ENCODE data around the gene SLC6A2.

DNA sequence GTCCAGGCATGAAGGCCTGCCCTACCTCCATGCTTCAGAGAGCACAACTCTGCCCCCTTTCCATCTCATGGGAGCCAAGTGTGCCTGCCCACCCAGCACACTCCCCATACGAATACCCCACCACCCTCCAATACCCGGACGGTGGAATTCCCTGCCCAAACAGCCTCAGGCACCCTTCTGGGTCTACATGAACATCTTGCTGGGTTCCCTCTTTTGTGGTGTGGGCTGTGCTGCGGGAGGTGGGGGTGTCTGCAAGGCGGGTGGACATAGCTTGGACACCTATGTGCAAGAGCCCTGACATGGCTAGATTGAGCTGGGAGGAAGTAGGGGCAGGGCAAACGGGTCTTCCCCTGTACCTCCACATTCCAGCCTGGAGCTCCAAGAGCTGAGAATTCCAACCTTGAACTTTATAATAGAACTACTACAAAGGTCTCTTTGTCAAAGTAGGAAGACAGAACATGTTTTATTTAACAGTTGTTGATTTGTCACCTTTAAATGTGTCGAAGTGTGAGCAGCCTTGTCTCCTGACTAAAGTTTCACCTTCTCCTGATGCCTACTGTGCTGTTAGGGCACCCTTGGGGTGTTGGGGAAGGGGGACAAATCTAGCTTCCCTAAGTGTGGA is 9.1 kb downstream of the SLC6A2 start:
- TF ChIP-seq, protein P1, sequence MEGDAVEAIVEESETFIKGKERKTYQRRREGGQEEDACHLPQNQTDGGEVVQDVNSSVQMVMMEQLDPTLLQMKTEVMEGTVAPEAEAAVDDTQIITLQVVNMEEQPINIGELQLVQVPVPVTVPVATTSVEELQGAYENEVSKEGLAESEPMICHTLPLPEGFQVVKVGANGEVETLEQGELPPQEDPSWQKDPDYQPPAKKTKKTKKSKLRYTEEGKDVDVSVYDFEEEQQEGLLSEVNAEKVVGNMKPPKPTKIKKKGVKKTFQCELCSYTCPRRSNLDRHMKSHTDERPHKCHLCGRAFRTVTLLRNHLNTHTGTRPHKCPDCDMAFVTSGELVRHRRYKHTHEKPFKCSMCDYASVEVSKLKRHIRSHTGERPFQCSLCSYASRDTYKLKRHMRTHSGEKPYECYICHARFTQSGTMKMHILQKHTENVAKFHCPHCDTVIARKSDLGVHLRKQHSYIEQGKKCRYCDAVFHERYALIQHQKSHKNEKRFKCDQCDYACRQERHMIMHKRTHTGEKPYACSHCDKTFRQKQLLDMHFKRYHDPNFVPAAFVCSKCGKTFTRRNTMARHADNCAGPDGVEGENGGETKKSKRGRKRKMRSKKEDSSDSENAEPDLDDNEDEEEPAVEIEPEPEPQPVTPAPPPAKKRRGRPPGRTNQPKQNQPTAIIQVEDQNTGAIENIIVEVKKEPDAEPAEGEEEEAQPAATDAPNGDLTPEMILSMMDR (IDR thresholded peaks at IDR 0.05), result no peak
- no peak for TF ChIP-seq POLR2AphosphoS5 (IDR thresholded peaks at IDR 0.05)
